NCI-H526 treated with DMSO at 0.1 percent for 48 hours (cell line): ENCODE measurements around the gene SLC26A11.
"Not testable (repeated sequence)": the region's sequence is repeated elsewhere in the genome, so short reads cannot be mapped to it uniquely, and the experiment has no call there.

ENCODE experiments used
- DNase-seq: peaks from one replicate; lab custom pipeline; 2025; lab: John Stamatoyannopoulos, UW

Gene SLC26A11

GRCh38 chr17:80285237-80285920 lies 65.2 kb downstream of the SLC26A11 start:
- DNase-seq = no peak

- no peak for DNase-seq
Observed at GRCh38 chr17:80286638-80286960, 66.4 kb downstream of the SLC26A11 start.

- no peak for DNase-seq
Observed at GRCh38 chr17:80287038-80287437, 66.8 kb downstream of the SLC26A11 start.

GRCh38 chr17:80287806-80288567 lies 67.8 kb downstream of the SLC26A11 start:
- DNase-seq = no peak

GRCh38 chr17:80289616-80290015 lies 69.4 kb downstream of the SLC26A11 start:
- no peak for DNase-seq

- DNase-seq = no peak
Observed at GRCh38 chr17:80290156-80290555, 69.9 kb downstream of the SLC26A11 start.

- DNase-seq = no peak
Observed at GRCh38 chr17:80291260-80291659, 71.0 kb downstream of the SLC26A11 start.

- DNase-seq = no peak
Observed at GRCh38 chr17:80291691-80292487, 71.7 kb downstream of the SLC26A11 start.

GRCh38 chr17:80292521-80292971 lies 72.3 kb downstream of the SLC26A11 start:
- no peak for DNase-seq

GRCh38 chr17:80294210-80294609 lies 74.0 kb downstream of the SLC26A11 start:
- no peak for DNase-seq

- no peak for DNase-seq
Observed at GRCh38 chr17:80294653-80295052, 74.4 kb downstream of the SLC26A11 start.

- no peak for DNase-seq
Observed at GRCh38 chr17:80295146-80295545, 74.9 kb downstream of the SLC26A11 start.

GRCh38 chr17:80295559-80295958 lies 75.3 kb downstream of the SLC26A11 start:
- DNase-seq = no peak

GRCh38 chr17:80296221-80296620 lies 76.0 kb downstream of the SLC26A11 start:
- DNase-seq = no peak

- no peak for DNase-seq
Observed at GRCh38 chr17:80297996-80298560, 77.9 kb downstream of the SLC26A11 start.

GRCh38 chr17:80299350-80300100 lies 79.3 kb downstream of the SLC26A11 start:
- not testable (repeated sequence) for DNase-seq

- not testable (repeated sequence) for DNase-seq
Observed at GRCh38 chr17:80300756-80301155, 80.5 kb downstream of the SLC26A11 start.
